B cell (primary cell): ENCODE results near the gene BICDL2. TPM values are rescaled to one million over a fixed set of nuclear protein-coding genes. Genes with fewer than 3 reads are reported as not detected.

ENCODE experiments used
- ATAC-seq: fragments of 200-7000 bp; cut with Tn5 transposase; one replicate; pipeline ENCODE4 v1.10.0; 2021; ENCODE audit warnings: low read depth, mild to moderate bottlenecking, moderate number of reproducible peaks, moderate library complexity
- CTCF ChIA-PET: fragments of 350-600 bp; sonication (Branson Sonifier 250); formaldehyde crosslinking; loops from one replicate; lab custom pipeline; 2021; ENCODE audit warnings: antibody characterized with exemption, inconsistent platforms; lab: Charles Lee
- POLR2A ChIA-PET: fragments of 350-600 bp; sonication (Branson Sonifier 250); formaldehyde crosslinking; loops from one replicate; lab custom pipeline; 2021; ENCODE audit warnings: antibody characterized with exemption; lab: Charles Lee
- DNase-seq: peaks from one replicate; pipeline ENCODE4 v3.0.0; 2013
- H2AFZ ChIP-seq: 2 replicates; pipeline ENCODE4 v1.6.1; 2012; ENCODE audit warnings: mild to moderate bottlenecking, low read depth, low read length; ENCODE audit not compliant: insufficient read depth, poor library complexity, severe bottlenecking
- H3K27ac ChIP-seq, 2 donors: 1 replicate in 1 of 2; 2 replicates in 1 of 2; pipeline ENCODE4 v1.5.1; 2012 to 2013; ENCODE audit warnings: low read length in 2 of 2, mild to moderate bottlenecking in 2 of 2, moderate library complexity in 1 of 2
- H3K27me3 ChIP-seq, 4 experiments: fragments of 200-600 bp in 1 of 4; sonication (generic) in 1 of 4; replicated peaks in 1 of 4; 1 replicate in 2 of 4; 2 replicates in 2 of 4; pipeline versions ENCODE4 v1.6.1 to v1.7.0; 2013 to 2016; ENCODE audit warnings: low read length in 3 of 4, mild to moderate bottlenecking in 2 of 4, mixed read lengths in 1 of 4, moderate library complexity in 1 of 4; ENCODE audit not compliant: insufficient read depth in 4 of 4, control insufficient read depth in 3 of 4; ENCODE audit errors: control extremely low read depth in 1 of 4
- H3K36me3 ChIP-seq, 2 experiments: replicated peaks in 1 of 2; 1 replicate in 1 of 2; 2 replicates in 1 of 2; pipeline versions ENCODE4 v1.6.1 to v1.7.1; 2013; ENCODE audit warnings: low read length in 1 of 2; ENCODE audit not compliant: insufficient read depth in 2 of 2, control insufficient read depth in 1 of 2; ENCODE audit errors: control extremely low read depth in 1 of 2, extremely low read depth in 1 of 2
- H3K4me1 ChIP-seq, 2 donors: fragments of 200-600 bp in 1 of 2; sonication (generic) in 1 of 2; 1 replicate in 1 of 2; 2 replicates in 1 of 2; pipeline versions ENCODE4 v1.5.1 to v1.6.1; 2013 to 2017; ENCODE audit warnings: low read length in 2 of 2; ENCODE audit not compliant: control insufficient read depth in 2 of 2, insufficient read depth in 2 of 2
- H3K4me2 ChIP-seq: replicated peaks from 2 replicates; pipeline ENCODE3; 2012; ENCODE audit warnings: mild to moderate bottlenecking, low read depth, low read length; ENCODE audit not compliant: poor library complexity, severe bottlenecking
- H3K4me3 ChIP-seq, 5 experiments: fragments of 200-600 bp in 1 of 5; sonication (generic) in 1 of 5; 1 replicate in 3 of 5; 2 replicates in 2 of 5; pipeline versions ENCODE4 v1.5.1 to v1.7.0; 2011 to 2016; ENCODE audit warnings: low read length in 4 of 5, mild to moderate bottlenecking in 4 of 5, low read depth in 2 of 5, control low read depth in 1 of 5, moderate library complexity in 1 of 5; ENCODE audit not compliant: insufficient read depth in 1 of 5; ENCODE audit errors: control extremely low read depth in 1 of 5, extremely low read depth in 1 of 5
- H3K79me2 ChIP-seq: fragments of 200-600 bp; sonication (generic); one replicate; pipeline ENCODE4 v1.6.0; 2016; ENCODE audit warnings: low read length; ENCODE audit not compliant: control insufficient read depth, insufficient read depth
- H3K9ac ChIP-seq: fragments of 200-600 bp; sonication (generic); 2 replicates; pipeline ENCODE4 v1.6.1; 2017; ENCODE audit warnings: mild to moderate bottlenecking, low read length, moderate library complexity
- H3K9me3 ChIP-seq, 3 donors: one replicate each; pipeline versions ENCODE4 v1.6.1 to v1.7.1; 2013; ENCODE audit warnings: low read length in 2 of 3; ENCODE audit not compliant: control insufficient read depth in 2 of 3, insufficient read depth in 1 of 3; ENCODE audit errors: control extremely low read depth in 1 of 3
- H4K20me1 ChIP-seq: 2 replicates; pipeline ENCODE4 v1.6.0; 2012; ENCODE audit warnings: mild to moderate bottlenecking, low read length; ENCODE audit not compliant: insufficient read depth, control insufficient read depth, poor library complexity, severe bottlenecking
- H3K27ac Mint-ChIP-seq: one replicate; pipeline ENCODE4 v1.8.0; 2021; ENCODE audit warnings: mixed read lengths
- H3K27me3 Mint-ChIP-seq: one replicate; pipeline ENCODE4 v1.8.0; 2021; ENCODE audit warnings: mixed read lengths
- H3K4me1 Mint-ChIP-seq: one replicate; pipeline ENCODE4 v1.8.0; 2021; ENCODE audit warnings: mixed read lengths
- H3K4me3 Mint-ChIP-seq: one replicate; pipeline ENCODE4 v1.8.0; 2021; ENCODE audit warnings: mixed read lengths
- H3K9me3 Mint-ChIP-seq: one replicate; pipeline ENCODE4 v1.8.0; 2022; ENCODE audit warnings: mixed read lengths; ENCODE audit not compliant: insufficient read depth
- EZH2 ChIP-seq: IDR thresholded peaks from 2 replicates; pipeline ENCODE4 v1.6.1; 2012; ENCODE audit warnings: borderline replicate concordance, low read depth, mild to moderate bottlenecking, moderate library complexity, low read length; ENCODE audit not compliant: insufficient read depth, poor library complexity, severe bottlenecking
- WGBS: methylation state at CpG from one replicate; pipeline ENCODE4 v1.1.5; 2013; ENCODE audit warnings: missing lambda C conversion rate; ENCODE audit not compliant: insufficient coverage; 5-methylcytosine and 5-hydroxymethylcytosine counted together
- intact Hi-C: fragments of 100-400 bp; cut with micrococcal nuclease; formaldehyde crosslinking; loops from one replicate; pipeline ENCODE4 v1.10.0; 2022
- polyA plus RNA-seq: library from polyadenylated mRNA; depleted of rRNA; stranded (reverse); fragments of >200 nt; gene quantifications from 2 replicates; pipeline ENCODE4 v1.2.3, GENCODE V29; 2012
- total RNA-seq, 2 donors: library from RNA; stranded (reverse); fragments of 120-200 nt in 1 of 2; gene quantifications; 1 replicate in 1 of 2; 2 replicates in 1 of 2; pipeline versions ENCODE4 v1.2.3 to v1.2.4, GENCODE V29; 2013 to 2022
- TF ChIP-seq, protein P1 (sequence below): fragments of 200-600 bp; IDR thresholded peaks from one replicate; pipeline ENCODE4 v1.8.0; 2022; ENCODE audit warnings: antibody characterized with exemption, mild to moderate bottlenecking

BICDL2 gene
- total and polyA plus RNA-seq, 2 donors (not counting 1 experiment from before 2014, with no cell fraction given) = 0.20 TPM; not detected in 1

DNA sequence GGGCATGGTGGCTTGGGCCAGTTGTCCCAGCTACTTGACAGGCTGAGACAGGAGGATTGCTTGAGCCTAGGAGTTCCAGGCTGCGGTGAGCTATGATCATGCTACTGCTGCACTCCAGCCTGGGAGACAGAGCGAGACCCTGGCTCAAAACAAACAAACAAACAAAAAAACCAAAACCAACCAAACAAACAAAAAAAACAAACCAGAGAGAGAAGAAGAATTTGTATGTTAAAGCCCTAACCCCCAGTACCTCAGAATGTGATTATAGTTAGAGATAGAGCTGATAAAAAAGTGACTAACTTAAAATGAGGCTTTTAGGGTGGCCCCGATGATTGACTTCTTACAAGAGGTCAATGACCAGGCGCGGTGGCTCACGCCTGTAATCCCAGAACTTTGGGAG lies 8.0 kb upstream of the BICDL2 start:
- Histone ChIP-seq H3K4me1 (peaks cover 21% of the 10 kb centered on the region in 2 donors), H3K36me3 (no peaks in the 10 kb centered on the region), H2AFZ (no peak overlapping the region), H3K4me3 (no peak overlapping the region), H4K20me1 (no peaks in the 10 kb centered on the region), H3K27me3 (peaks cover 0 to 73% (median 32%) of the 10 kb centered on the region in 4 experiments), H3K4me2 (no peak overlapping the region), H3K9ac (no peak overlapping the region), H3K79me2 (no peaks in the 10 kb centered on the region), H3K9me3 (peaks cover 0 to 23% (median 0%) of the 10 kb centered on the region in 3 donors), H3K27ac (no peak overlapping the region)
- Mint-ChIP-seq H3K9me3 (no peaks in the 10 kb centered on the region), H3K27me3 (peaks cover 34% of the 10 kb centered on the region), H3K27ac (no peak overlapping the region), H3K4me1 (peaks cover 11% of the 10 kb centered on the region), H3K4me3 (peak overlapping the region; percentile 50)
- DNase-seq (no peak), ATAC-seq (no peak)
- WGBS = 87% methylated on average over 4 of the region's 6 CpGs
- TF ChIP-seq, protein P1, sequence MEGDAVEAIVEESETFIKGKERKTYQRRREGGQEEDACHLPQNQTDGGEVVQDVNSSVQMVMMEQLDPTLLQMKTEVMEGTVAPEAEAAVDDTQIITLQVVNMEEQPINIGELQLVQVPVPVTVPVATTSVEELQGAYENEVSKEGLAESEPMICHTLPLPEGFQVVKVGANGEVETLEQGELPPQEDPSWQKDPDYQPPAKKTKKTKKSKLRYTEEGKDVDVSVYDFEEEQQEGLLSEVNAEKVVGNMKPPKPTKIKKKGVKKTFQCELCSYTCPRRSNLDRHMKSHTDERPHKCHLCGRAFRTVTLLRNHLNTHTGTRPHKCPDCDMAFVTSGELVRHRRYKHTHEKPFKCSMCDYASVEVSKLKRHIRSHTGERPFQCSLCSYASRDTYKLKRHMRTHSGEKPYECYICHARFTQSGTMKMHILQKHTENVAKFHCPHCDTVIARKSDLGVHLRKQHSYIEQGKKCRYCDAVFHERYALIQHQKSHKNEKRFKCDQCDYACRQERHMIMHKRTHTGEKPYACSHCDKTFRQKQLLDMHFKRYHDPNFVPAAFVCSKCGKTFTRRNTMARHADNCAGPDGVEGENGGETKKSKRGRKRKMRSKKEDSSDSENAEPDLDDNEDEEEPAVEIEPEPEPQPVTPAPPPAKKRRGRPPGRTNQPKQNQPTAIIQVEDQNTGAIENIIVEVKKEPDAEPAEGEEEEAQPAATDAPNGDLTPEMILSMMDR = no peak
- TF ChIP-seq EZH2 = no peak
- CTCF ChIA-PET = interaction anchor here (5.3 kb wide), 1 partner anchor 12 kb away, joined by 35 read pairs; no protein-coding TSS in a partner anchor
- POLR2A ChIA-PET = interaction anchor here (0.6 kb wide), 1 partner anchor 247 kb away, joined by 4 read pairs; no protein-coding TSS in a partner anchor
- intact Hi-C loops = loop anchor here (5.0 kb wide), 1 partner anchor 128 kb away; no protein-coding TSS in a partner anchor

DNA sequence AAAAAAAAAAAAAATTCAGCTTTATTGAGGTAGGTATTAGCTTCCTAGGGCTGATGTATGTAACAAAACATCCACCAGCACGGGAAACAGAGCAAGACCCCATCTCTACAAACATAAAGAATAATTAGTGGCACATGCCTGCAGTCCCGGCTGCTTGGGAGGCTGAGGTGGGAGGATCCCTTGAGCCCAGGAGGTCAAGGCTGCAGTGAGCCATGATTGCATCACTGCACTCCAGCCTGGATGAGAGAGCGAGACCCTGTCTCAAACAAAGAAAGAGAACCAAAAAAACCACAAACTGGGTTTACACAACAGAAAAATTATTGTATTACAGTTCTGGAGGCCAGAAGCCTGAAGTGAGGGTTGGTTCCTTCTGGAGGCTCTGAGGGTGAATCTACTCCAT lies 5.6 kb upstream of the BICDL2 start:
- Mint-ChIP-seq H3K27me3 (peaks cover 35% of the 10 kb centered on the region), H3K4me1 (peaks cover 11% of the 10 kb centered on the region), H3K27ac (no peak overlapping the region), H3K9me3 (no peaks in the 10 kb centered on the region), H3K4me3 (no peak overlapping the region)
- no peak for TF ChIP-seq EZH2
- TF ChIP-seq, protein P1 = no peak
- Histone ChIP-seq H3K36me3 (no peaks in the 10 kb centered on the region), H3K27ac (no peak overlapping the region), H3K27me3 (peaks cover 0 to 74% (median 40%) of the 10 kb centered on the region in 4 experiments), H3K9ac (no peak overlapping the region), H3K4me3 (no peak overlapping the region), H3K9me3 (peaks cover 0 to 26% (median 0%) of the 10 kb centered on the region in 3 donors), H3K79me2 (no peaks in the 10 kb centered on the region), H4K20me1 (no peaks in the 10 kb centered on the region), H2AFZ (no peak overlapping the region), H3K4me2 (no peak overlapping the region), H3K4me1 (peaks cover 21 to 29% of the 10 kb centered on the region in 2 donors)
- DNase-seq = no peak
- 100% methylated on average over 1 of the region's 3 CpGs for WGBS
- intact Hi-C loops = no loop called here
- ChIA-PET CTCF (interaction anchor here (2.9 to 5.3 kb wide), 2 partner anchors 9 to 14 kb away, joined by 14 to 35 read pairs; no protein-coding TSS in a partner anchor), POLR2A (interaction anchor here (0.6 kb wide), 1 partner anchor 66 kb away, joined by 4 read pairs; no protein-coding TSS in a partner anchor)
- no peak for ATAC-seq
